ENCODE data around the gene CPEB3.
"Not testable (repeated sequence)": the region's sequence is repeated elsewhere in the genome, so short reads cannot be mapped to it uniquely, and the experiment has no call there.

The CPEB3 gene

DNA sequence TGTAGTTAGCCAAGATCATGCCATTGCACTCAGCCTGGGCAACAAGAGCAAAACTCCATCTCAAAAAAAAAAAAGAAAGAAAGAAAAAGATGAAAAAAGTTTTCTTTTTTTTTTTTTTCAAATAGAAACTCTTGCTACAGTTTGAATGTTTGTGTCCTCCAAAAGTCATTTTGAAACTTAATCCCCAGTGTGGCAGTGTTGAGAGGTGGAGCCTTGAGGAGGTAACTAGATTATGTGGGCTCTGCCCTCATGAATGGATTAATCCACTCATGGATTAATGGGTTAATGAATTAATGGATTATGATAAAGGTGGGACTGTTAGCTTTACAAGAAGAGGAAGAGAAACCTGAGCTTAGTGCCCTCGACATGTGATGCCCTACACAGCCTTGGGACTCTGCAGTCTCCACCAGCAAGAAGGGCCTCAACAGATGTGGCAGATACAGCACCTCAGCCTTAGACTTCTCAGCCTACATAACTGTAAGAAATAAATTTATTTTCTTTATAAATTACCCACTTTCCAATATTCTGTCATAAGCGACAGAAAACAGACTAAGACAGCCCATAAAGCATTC is 25.1 kb downstream of the CPEB3 start:
- no peak for DNase-seq

DNA sequence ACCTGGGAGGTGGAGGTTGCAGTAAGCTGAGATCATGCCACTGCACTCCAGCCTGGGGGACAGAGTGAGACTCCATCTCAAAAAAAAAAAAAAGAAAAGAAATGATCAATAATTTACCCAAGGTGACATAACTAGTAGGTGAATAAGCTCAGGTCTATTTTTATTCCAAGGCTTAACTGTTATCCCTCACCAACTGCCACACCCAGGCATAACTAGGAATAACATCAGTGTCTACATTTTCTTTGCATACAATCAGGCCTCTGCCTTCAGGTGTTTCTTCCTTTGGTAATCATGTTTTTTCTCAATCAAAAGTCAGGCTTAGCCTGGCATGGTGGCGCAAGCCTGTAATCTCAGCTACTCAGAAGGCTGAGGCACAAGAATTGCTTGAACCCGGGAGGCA is 26.6 kb downstream of the CPEB3 start:
- no peak for DNase-seq

DNA sequence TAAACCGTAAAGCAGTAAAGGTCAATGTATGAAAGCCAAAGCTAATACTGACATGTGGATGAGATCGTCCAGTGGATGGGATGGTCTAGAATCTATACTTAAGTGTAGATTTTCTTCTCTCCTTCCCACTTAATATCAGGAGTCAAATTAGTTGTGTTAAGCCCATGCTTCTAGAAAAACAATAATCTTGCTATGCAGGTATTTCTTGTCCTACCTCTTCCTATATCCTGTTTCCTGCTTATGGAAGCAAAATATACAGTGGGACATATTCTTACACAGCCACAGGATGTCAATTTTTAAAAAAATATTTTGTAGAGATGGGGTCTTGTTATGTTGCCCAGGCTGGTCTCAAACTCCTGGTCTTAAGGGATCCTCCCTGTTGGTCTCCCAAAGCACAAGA is 27.5 kb downstream of the CPEB3 start:
- DNase-seq, result no peak

DNA sequence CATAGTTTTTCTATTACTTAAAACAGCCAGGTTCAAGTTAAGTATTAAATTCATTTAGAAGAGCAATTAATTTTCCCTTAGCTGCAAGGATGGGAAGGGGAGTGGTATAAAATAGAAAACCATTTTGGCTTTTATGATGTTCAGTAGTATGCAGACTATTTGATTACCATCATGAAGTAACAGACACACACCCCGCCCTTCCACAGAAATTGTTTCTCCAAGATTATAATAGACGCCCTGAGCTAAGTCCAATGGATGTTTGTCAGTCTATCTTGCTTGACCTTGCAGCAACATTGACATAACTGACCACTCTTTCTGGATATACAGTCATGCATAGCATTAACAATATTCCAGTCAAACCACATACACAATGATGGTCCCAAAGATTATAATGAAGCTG is 42.3 kb downstream of the CPEB3 start:
- no peak for DNase-seq

DNA sequence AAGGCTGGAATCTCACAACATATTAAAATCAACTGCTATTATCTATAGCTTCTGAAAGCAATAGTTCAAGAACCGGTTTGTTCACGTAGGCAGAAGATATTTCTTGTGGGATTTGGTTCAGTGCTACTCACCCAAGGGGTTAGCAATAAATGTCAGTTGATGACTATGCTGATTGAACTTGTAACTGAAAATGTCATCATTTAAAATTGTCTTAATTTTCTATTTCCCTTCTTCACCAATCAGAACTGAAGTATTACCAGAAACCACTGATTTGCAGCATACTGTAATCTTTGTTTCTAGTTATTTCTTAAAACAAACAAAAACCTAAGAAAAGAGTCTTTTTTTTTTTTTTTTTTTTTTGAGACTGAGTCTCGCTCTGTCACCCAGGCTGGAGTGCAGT is 46.1 kb downstream of the CPEB3 start:
- DNase-seq, result no peak

DNA sequence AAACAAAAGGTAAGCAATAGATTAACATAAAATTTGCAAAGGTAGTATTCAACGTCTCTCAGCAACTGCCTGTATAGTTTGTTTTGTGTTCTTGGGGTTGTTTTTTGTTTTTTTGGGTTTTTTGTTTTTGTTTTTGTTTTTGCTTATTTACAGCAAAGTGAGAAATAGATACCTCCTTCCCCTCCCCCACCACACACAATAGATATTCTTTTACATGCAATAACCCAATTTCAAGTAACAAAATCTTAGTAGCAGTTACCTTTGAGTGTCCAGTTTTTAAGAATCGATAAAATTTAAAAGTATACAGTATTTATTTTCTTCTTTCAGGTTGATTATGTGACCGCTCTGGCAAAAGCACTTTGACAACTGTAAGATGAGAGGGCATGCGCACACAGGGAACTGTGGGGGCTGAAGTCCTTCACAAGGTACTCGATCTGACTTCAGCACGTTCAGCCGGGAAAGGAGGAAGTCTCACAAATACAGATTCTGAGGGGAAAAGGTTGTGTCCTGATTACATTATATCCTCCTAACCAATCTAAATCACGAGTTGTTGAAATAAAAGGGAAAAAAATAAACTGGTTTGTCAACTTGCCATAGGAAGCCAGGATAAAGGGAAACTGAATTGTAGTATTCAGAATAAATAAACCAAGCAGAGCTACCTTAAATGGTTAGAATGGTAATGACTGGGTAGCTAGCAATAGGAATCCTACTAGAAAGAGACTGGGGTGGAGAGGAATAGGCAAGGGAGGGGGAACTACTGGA is 47.8 kb downstream of the CPEB3 start:
- DNase-seq, result peak; percentile 18

DNA sequence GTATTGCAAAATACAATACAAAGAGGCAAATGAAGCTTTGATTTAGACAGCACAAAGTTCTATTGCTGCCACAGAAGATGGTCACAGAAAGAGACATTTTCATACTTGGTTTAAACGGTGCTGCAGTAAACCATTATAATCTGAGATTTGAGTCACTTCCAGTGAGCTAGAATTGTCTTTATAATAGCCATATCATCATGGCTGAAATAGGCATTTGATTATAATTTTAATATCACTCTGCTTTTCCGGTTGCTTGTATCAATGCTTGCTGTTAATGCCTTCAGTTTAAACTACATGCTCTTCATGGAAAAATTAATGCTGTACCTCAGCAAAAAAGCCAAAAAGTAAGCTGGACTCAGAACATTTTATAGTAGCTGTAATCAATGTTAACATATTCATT is 48.5 kb downstream of the CPEB3 start:
- DNase-seq, result no peak

DNA sequence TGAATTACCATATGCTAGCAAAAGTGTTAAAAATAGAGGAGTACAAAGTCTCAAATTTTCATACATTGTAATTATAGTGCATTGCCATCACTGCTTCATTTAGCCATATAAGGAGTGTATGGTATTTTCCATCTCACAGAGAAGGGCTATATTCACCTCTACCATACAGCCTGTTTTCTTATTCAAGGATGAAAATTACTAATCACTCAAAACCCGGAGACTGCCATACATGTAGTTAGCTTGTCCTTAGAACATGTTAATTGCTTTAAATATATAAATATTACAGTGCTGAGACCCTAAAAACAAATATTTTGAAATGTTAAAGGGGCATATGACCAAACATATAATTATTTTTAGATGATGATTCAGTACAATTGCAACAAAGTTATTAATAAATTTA is 49.4 kb downstream of the CPEB3 start:
- no peak for DNase-seq

DNA sequence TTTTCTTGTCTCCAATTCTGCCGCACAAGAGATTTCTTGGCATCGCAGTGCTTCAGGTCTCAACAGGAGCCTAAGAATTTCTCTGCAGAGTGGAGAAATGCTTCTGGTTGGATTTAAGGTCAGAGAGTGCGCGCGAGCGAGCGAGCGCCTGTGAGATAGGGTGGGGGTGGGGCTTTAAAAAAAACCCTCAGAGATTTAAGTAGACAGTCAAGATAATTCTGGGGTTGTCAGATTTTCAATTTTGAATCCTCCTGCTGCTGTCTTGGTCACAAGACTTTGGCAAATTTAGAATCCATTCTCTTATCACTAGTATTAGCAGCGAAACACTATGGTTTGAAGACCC is 49.7 kb downstream of the CPEB3 start:
- DNase-seq, result no peak

DNA sequence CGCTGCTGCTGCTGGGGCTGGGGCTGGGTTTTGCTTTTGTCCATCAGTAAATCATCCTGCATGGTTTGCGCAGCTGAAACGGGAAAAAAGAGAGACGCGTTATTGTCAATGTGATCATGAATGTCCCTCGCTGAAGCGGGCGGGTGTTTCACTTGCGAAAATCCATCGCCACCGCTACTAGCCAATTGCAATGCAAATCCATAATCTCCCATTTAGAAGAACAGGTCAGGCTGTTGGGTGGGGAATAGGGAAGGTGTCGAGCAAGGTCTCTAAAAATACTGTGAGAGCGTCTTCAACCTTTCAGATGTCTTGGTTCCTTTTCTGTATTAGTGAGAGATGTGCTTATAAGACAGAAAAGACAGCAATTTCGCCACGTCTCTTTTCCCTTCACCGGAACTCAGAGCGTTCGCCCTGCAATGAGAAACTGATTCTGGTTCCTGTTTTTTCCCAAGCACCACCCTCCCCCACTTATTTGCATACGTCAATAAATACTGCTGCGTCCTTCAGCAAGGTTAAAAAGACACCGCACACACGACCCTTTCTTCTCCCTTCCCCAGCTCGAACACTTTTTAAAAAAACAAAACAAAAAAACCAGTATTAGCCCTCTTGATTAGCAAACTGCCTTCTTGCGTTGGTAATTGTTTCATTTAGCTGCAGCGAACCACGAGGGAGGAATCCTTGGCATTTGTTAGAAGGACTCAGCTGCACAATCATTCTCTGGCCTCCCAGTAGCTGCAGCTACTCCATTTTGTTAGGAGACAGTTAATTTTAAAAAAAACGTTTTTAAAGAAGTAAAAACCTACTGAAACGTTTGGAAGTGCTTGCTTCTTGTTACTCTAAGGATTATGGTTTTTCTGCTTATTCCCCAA is 50.4 kb downstream of the CPEB3 start:
- DNase-seq, result no peak

DNA sequence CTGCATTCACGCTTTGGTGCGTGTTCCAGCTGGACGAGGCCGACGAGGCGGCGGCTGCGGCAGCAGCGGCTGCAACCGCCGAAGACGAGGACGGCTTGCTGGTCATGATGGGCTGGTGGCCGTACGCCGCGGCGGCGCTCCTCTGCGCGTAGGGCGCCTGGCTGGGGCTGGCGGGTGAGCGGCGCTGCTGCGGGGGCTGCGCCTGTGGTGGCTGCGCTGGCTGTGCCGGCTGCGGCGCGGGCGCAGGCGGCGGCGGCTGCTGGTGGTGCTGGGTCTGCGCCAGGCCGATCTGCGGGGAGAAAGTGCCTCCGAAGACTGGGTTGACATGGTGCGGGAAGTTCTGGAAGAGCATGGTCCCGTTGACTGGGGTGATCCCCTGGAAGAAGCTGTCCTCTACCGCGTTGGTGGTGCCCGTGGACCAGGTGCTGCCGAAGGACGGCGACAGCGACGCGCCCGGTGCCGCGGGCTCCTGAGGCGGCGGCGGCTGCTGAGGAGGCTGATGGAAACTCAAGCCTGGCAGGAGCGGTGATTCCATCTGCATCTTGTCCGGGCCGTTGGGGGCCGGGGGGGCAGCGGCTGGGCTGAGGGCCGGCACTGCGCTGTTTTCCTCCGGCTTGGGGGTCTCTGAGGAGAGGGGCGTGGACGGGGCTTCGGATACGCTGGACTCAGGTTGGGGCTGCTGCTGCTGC is 51.1 kb downstream of the CPEB3 start:
- peak; percentile 40 for DNase-seq

DNA sequence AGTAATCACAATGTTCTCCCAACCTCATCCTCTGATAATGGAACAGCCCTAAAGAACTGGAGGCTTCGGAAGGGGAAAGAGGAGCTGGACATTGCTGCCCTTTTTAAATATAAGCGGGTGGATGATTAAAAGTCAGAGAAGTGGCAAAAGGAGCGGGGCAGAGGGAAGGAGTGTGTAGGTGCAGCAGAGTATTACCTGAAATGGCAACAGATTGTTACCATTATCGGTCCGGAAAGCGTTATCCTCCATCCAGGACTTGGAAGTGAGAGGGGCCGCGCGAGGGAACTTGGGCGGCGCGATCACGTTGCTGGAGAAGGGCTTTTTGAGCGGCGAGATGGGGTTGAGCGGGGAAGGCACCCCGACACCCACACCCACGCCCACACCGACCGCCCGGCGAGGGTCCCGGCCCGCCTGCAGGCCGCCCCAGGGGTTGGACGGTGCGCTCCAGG is 51.7 kb downstream of the CPEB3 start:
- no peak for DNase-seq

DNA sequence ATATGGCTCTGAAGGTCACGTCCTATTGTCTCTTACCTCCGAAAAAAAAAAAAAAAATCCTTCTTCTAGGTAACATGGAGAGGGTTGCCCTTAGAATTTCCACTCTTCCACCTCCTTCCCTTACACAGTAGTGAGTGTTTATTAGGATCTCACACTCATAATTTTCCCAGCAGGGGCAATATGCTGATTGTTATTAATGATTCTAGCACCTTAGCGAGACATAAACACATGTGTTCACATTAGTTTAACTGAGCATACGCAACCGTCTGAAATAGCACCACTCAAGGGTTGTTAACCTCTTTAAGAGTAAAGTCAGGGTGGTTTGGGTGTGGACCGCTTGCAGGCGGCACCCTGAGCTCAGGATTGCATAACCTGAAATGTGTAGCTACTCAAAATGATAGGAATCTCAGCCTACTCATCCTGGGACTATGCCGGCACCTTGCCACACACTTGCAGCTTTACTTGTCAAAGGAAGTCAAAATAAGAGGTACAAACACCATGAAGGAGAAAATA is 52.2 kb downstream of the CPEB3 start:
- DNase-seq, result no peak

DNA sequence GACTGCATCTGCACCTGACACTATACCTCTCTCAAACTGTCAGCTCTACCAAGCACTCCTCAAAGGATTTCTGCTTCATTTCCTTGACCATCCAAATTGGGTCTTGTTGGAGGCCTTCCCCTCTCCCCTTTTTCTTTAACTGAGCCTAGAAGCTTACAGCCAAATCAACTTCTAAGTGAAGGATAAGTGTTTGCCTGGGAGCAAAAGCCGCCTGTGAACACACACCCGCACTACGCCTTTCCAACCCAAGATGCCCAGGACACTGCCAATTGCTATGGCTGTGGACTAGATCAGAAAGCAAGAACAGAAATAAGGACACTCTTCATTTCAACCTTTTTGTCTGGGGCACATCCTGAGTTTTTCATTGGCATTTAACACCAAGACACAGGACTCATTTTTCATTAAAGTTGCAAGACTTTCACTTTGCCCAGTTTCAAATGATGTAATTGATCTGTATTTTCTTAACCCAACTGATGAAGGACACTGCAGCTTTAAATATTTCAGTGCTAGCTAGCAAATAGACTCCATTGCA is 52.8 kb downstream of the CPEB3 start:
- no peak for DNase-seq

DNA sequence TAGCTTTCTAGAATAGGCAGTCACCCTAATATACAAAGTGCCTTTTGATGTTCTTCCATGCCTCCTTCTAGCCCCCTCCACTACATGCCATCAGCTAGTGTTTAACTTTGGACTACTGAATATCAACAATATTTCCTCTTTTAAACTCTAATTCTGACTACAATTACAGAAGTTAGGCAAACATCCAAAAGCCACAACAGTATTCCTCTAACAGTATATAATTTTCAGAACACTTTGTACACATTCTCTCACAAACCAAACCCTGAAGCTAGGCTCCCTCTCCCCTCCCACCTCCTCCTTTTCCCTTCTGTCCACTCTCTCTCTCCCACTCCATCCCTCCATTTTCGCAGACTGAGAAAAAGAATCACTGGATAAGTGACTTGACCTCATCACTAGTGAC is 59.7 kb downstream of the CPEB3 start:
- no peak for DNase-seq

DNA sequence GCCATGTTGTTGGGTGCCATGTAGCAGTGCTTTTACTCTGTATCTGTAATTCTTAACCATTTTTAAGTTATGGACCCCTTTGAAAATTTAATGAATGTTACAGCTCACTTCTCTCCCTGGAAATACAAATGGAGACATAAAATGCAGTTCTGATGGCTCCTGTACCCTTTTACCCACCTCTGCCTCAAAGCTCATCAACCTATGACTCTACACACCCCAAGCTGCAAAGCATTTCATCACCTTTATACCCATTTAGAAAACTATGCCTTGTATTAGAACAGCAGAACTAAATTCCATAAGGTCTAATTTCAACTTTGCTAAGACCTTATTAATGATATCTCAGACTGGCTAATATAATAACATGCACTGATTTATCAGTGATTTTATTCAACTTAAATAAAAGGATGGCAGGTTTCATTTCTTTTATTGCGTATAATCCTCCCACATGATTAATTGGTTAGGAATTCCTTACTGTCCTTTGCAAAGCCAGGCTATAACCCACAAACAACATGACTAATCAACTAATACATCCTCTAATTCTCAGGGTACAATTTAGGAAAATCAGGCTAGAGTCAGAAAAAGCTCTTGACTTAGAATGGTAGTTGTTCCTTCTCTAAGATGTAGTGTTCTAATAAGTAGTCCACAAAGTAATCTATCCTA is 68.1 kb downstream of the CPEB3 start:
- no peak for DNase-seq

DNA sequence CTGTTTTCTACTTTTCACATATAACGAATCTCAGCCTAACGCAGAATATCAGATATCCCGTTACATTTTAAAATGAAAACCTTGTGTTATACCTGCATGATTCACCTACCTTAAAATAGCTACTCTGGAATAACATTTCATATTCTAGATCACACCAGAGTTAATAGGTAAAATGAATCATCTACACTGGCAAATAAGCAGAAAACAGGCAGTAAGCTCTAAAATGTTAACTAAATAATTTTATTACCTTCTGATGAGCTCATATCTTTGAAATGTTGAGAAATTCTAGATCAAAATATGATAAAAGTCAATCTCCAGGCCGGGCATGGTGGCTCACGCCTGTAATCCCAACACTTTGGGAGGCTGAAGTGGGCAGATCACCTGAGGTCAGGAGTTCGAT is 71.3 kb downstream of the CPEB3 start:
- no peak for DNase-seq

DNA sequence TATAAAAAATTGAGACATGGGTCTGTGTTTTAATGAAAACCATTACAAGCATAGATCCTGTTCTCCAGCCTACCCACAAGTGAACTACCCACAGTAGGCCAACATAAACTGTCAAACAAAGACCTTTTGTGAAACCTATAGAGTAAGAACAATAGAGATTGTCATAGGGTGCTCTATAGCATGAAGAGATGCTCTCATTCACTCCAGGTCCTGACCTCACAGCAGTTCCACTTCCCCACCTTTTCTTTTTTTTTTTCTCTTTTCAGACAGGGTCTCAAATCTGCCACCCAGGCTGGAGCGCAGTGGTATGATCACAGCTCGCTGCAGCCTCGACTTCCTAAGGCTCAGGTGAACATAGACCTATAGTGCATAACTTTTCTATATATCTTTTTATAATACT is 72.3 kb downstream of the CPEB3 start:
- no peak for DNase-seq

DNA sequence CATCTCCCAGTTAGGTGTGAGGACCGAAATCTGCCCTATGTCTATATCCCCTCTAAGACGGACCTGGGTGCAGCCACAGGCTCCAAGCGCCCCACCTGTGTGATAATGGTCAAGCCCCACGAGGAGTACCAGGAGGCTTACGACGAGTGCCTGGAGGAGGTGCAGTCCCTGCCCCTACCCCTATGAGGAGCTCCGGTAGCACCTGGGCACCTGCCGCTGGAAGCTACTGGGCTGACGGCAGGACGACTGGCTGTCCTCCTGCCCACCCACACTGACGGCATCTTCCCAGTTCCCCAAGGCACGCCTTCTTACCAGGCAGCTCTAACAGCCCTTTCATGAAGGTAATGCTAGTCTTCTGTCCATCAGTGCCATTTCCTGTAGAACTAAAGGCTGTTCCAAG is 74.3 kb downstream of the CPEB3 start:
- DNase-seq, result not testable (repeated sequence)

DNA sequence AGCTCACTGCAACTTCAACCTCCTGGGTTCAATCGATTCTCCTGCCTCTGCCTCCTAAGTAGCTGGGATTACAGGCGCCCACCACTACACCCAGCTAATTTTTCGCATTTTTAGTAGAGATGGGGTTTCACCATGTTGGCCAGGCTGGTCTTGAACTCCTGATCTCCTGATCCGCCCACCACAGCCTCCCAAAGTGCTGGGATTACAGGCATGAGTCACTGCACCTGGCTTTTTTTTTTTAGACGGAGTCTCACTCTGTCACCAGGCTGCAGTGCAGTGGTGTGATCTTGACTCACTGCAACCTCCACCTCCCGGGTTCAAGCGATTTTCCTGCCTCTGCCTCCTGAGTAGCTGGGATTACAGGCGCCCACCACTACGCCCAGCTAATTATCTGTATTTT is 75.7 kb downstream of the CPEB3 start:
- not testable (repeated sequence) for DNase-seq

DNA sequence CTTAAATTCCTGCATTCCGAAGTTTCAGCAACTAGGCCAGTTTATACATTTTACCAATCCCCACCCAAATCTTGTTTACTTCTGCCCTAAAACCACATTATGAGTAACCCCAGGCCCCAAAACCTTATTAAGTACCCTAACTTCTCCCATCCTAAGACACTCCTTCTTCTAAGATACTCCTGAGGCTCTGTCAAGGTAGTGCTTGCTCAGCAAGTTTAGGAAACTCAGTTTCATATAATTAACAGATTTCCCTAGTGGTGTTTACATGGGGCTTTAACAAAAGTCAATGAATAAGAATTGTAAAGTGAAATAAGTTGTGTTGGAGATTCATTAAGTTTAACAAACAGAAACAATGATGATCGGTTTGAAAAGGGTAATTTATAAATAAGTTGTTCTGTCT is 77.8 kb downstream of the CPEB3 start:
- DNase-seq, result no peak

DNA sequence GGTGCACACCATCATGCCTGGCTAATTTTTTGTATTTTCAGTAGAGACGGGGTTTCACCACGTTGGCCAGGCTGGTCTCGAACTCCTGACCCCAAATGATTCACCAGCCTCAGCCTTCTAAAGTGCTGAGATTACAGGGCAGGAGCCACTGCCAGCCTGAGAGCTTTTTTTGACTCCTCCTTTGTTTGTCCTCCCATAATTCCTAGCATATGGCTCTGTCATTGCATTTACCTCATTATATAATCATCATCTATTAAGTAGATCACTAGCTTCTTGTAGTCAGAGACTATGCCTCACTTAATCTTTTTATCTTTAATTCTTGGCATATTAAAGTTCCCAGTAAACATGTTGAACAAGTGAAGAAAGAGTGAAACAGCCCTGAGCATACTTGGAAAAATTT is 82.1 kb downstream of the CPEB3 start:
- DNase-seq, result no peak

Measured in stimulated activated naive CD4-positive, alpha-beta T cell treated with Interleukin-2 at 50 U/mL for 16 hours (primary cell).